Ascending aorta (tissue), 2 donors: ENCODE measurements around the gene ITGB5. TPM values are rescaled to one million over a fixed set of nuclear protein-coding genes. Genes with fewer than 3 reads are reported as not detected.
A peak's percentile ranks its signal among the peaks of the same experiment; 100 is the strongest.

ENCODE experiments used
- DNase-seq, 2 donors: peaks; one replicate each; pipeline ENCODE4 v3.0.0-alpha.2; 2019; ENCODE audit warnings: low spot score in 2 of 2
- H3K27ac ChIP-seq, 2 donors: fragments of 200-600 bp; sonication (generic); one replicate each; pipeline ENCODE4 v1.5.1; 2016 to 2017; ENCODE audit warnings: mild to moderate bottlenecking in 1 of 2
- H3K27me3 ChIP-seq: fragments of 200-600 bp; sonication (generic); one replicate; pipeline ENCODE4 v1.5.1; 2017
- H3K36me3 ChIP-seq, 2 donors: fragments of 200-600 bp; sonication (generic); one replicate each; pipeline ENCODE4 v1.5.1; 2016
- H3K4me1 ChIP-seq, 2 donors: fragments of 200-600 bp; sonication (generic); one replicate each; pipeline ENCODE4 v1.5.1; 2016 to 2017; ENCODE audit warnings: mild to moderate bottlenecking in 1 of 2
- H3K4me3 ChIP-seq, 2 donors: fragments of 200-600 bp; sonication (generic); one replicate each; pipeline ENCODE4 v1.5.1; 2016 to 2017; ENCODE audit warnings: mild to moderate bottlenecking in 1 of 2
- H3K9me3 ChIP-seq, 2 donors: fragments of 200-600 bp; sonication (generic); one replicate each; pipeline ENCODE4 v1.5.1; 2016
- CTCF ChIP-seq, 3 experiments: fragments of 200-600 bp in 2 of 3; fragments of 450-650 bp in 1 of 3; sonication (generic) in 2 of 3; IDR thresholded peaks; one replicate each; pipeline ENCODE4 v1.5.1; 2016 to 2019; ENCODE audit warnings: antibody characterized with exemption in 3 of 3, mild to moderate bottlenecking in 1 of 3, moderate library complexity in 1 of 3
- intact Hi-C: fragments of 100-400 bp; cut with DNase I; formaldehyde crosslinking; loops from one replicate; pipeline ENCODE4 v1.15.1; 2023
- total RNA-seq: library from RNA; depleted of rRNA; stranded (reverse); fragments of >200 nt; gene quantifications from one replicate; pipeline ENCODE4 v1.1.0, GENCODE V29; 2016

Gene ITGB5
- total RNA-seq, 1 donor from 2014 or later: 595 TPM

- no peaks in the 10 kb centered on the region for H3K27me3 ChIP-seq
- peaks cover 2 to 24% of the 10 kb centered on the region in 2 donors for H3K36me3 ChIP-seq
- no peak overlapping the region for H3K4me3 ChIP-seq
- H3K9me3 ChIP-seq: no peaks in the 10 kb centered on the region
- DNase-seq: peak in 1 of 2 donors; percentile 16
- intact Hi-C loops: loop anchor here (2.0 kb wide), 1 partner anchor 37 kb away; no protein-coding TSS in a partner anchor
- no peak for TF ChIP-seq CTCF (IDR thresholded peaks at IDR 0.05)
- peaks cover 24 to 75% of the 10 kb centered on the region in 2 donors for H3K4me1 ChIP-seq
- H3K27ac ChIP-seq: peak overlapping the region; percentile 82 to 86
Measured at GRCh38 chr3:124847863-124848262, 39.3 kb downstream of the ITGB5 start.

GRCh38 chr3:124847051-124847450 lies 40.1 kb downstream of the ITGB5 start:
- Histone ChIP-seq H3K27ac (peak overlapping the region; percentile 86 to 89), H3K27me3 (no peaks in the 10 kb centered on the region), H3K4me3 (no peak overlapping the region), H3K36me3 (peaks cover 4 to 32% of the 10 kb centered on the region in 2 donors), H3K4me1 (peaks cover 24 to 72% of the 10 kb centered on the region in 2 donors), H3K9me3 (no peaks in the 10 kb centered on the region)
- TF ChIP-seq CTCF (IDR thresholded peaks at IDR 0.05): no peak
- no peak for DNase-seq
- intact Hi-C loops: loop anchor here (2.0 kb wide), 1 partner anchor 36 kb away; no protein-coding TSS in a partner anchor

- H3K27ac ChIP-seq: peak overlapping the region; percentile 86 to 89
Measured at GRCh38 chr3:124846189-124846588, 41.0 kb downstream of the ITGB5 start.

GRCh38 chr3:124845406-124845805 lies 41.8 kb downstream of the ITGB5 start:
- Histone ChIP-seq H3K27ac (peak overlapping the region; percentile 86 to 89), H3K36me3 (peaks cover 11 to 49% of the 10 kb centered on the region in 2 donors), H3K27me3 (no peaks in the 10 kb centered on the region), H3K4me1 (peaks cover 24 to 67% of the 10 kb centered on the region in 2 donors), H3K4me3 (no peak overlapping the region), H3K9me3 (no peaks in the 10 kb centered on the region)
- DNase-seq: peak in 1 of 2 donors; percentile 87
- intact Hi-C loops: no loop called here
- no peak for TF ChIP-seq CTCF (IDR thresholded peaks at IDR 0.05)

More at GRCh38 chr3:124846189-124846588, 41.0 kb downstream of the ITGB5 start:
- H3K4me1 ChIP-seq: peaks cover 24 to 66% of the 10 kb centered on the region in 2 donors
- H3K9me3 ChIP-seq: no peaks in the 10 kb centered on the region
- peak in 1 of 2 donors; percentile 80 for DNase-seq
- H3K36me3 ChIP-seq: peaks cover 6 to 41% of the 10 kb centered on the region in 2 donors
- no peak overlapping the region for H3K4me3 ChIP-seq
- TF ChIP-seq CTCF (IDR thresholded peaks at IDR 0.05): no peak
- H3K27me3 ChIP-seq: no peaks in the 10 kb centered on the region
- intact Hi-C loops: loop anchor here (2.0 kb wide), 1 partner anchor 35 kb away; no protein-coding TSS in a partner anchor

GRCh38 chr3:124843506-124844177 lies 43.5 kb downstream of the ITGB5 start:
- peaks cover 18 to 70% of the 10 kb centered on the region in 2 donors for H3K4me1 ChIP-seq
- H3K36me3 ChIP-seq: peaks cover 11 to 60% of the 10 kb centered on the region in 2 donors
- H3K4me3 ChIP-seq: no peak overlapping the region
- intact Hi-C loops: no loop called here
- peak overlapping the region; percentile 86 to 89 for H3K27ac ChIP-seq
- no peak for DNase-seq
- no peaks in the 10 kb centered on the region for H3K27me3 ChIP-seq
- TF ChIP-seq CTCF (IDR thresholded peaks at IDR 0.05): no peak
- H3K9me3 ChIP-seq: no peaks in the 10 kb centered on the region
